Calu3 (cell line): ENCODE results near the gene RBFOX2. TPM values are rescaled to one million over a fixed set of nuclear protein-coding genes. Genes with fewer than 3 reads are reported as not detected.

Experiments
- BruUV-seq: library from RNA; stranded (reverse); fragments of 400-500 nt; replicated peaks from 2 replicates; lab custom pipeline; 2021; lab: Mats Ljungman, UMichigan
- CTCF ChIA-PET: fragments of 300-600 bp; sonication (Branson Sonifier 250); formaldehyde crosslinking; loops from one replicate; lab custom pipeline; 2022; ENCODE audit warnings: antibody characterized with exemption; lab: Charles Lee
- DNase-seq: peaks from one replicate; pipeline ENCODE4 v3.0.0; 2022
- H3K27ac Mint-ChIP-seq: one replicate; pipeline ENCODE4 v1.8.0; 2022; ENCODE audit warnings: mixed read lengths; ENCODE audit not compliant: unreplicated experiment
- H3K27me3 Mint-ChIP-seq: one replicate; pipeline ENCODE4 v1.8.0; 2022; ENCODE audit warnings: mixed read lengths; ENCODE audit not compliant: unreplicated experiment
- H3K36me3 Mint-ChIP-seq: one replicate; pipeline ENCODE4 v1.8.0; 2022; ENCODE audit warnings: mild to moderate bottlenecking, moderate library complexity, mixed read lengths; ENCODE audit not compliant: insufficient read depth, unreplicated experiment
- H3K4me1 Mint-ChIP-seq: one replicate; pipeline ENCODE4 v1.8.0; 2022; ENCODE audit warnings: mild to moderate bottlenecking, low read depth, mixed read lengths; ENCODE audit not compliant: unreplicated experiment
- H3K4me3 Mint-ChIP-seq: one replicate; pipeline ENCODE4 v1.8.0; 2022; ENCODE audit warnings: mild to moderate bottlenecking, low read depth, moderate library complexity, mixed read lengths; ENCODE audit not compliant: unreplicated experiment
- H3K9me3 Mint-ChIP-seq: one replicate; pipeline ENCODE4 v1.8.0; 2022; ENCODE audit warnings: low read depth, mixed read lengths; ENCODE audit not compliant: unreplicated experiment
- CTCF ChIP-seq: fragments of 200-600 bp; IDR thresholded peaks from one replicate; pipeline ENCODE4 v1.8.0; 2022; ENCODE audit warnings: antibody characterized with exemption; ENCODE audit not compliant: unreplicated experiment
- intact Hi-C: fragments of 100-400 bp; cut with micrococcal nuclease; formaldehyde crosslinking; loops from one replicate; pipeline ENCODE4 v1.10.0; 2022; ENCODE audit not compliant: unreplicated experiment
- total RNA-seq: library from RNA; stranded (reverse); gene quantifications from 2 replicates; pipeline ENCODE4 v1.2.3, GENCODE V29; 2022

The RBFOX2 gene
- total RNA-seq, 1 experiment from 2014 or later: 63.1 TPM

GRCh38 chr22:36027935-36028645 is 534 bp downstream of the RBFOX2 start:
- no peak for DNase-seq
- TF ChIP-seq CTCF: no peak
- peak overlapping the region; percentile 74 for H3K27ac Mint-ChIP-seq
- CTCF ChIA-PET: interaction anchor here (0.5 to 2.0 kb wide), 10 partner anchors 20 to 583 kb away, joined by 3 to 31 read pairs (median 6); no protein-coding TSS in a partner anchor
- no peaks in the 10 kb centered on the region for H3K27me3 Mint-ChIP-seq
- H3K9me3 Mint-ChIP-seq: no peaks in the 10 kb centered on the region
- peaks cover 37% of the 10 kb centered on the region for H3K4me1 Mint-ChIP-seq
- intact Hi-C loops: loop anchor here (2.0 kb wide), 1 partner anchor 37 kb away; no protein-coding TSS in a partner anchor
- H3K4me3 Mint-ChIP-seq: peak overlapping the region; percentile 87
- H3K36me3 Mint-ChIP-seq: peaks cover 29% of the 10 kb centered on the region
- BruUV-seq: no TSS peak

- intact Hi-C loops: no loop called here
- TF ChIP-seq CTCF: no peak
- Mint-ChIP-seq H3K36me3 (peaks cover 29% of the 10 kb centered on the region), H3K9me3 (no peaks in the 10 kb centered on the region), H3K4me3 (peak overlapping the region; percentile 87), H3K27me3 (no peaks in the 10 kb centered on the region), H3K27ac (peak overlapping the region; percentile 74), H3K4me1 (peaks cover 37% of the 10 kb centered on the region)
- CTCF ChIA-PET: interaction anchor here (0.6 to 1.9 kb wide), 3 partner anchors 38 to 582 kb away, joined by 3 to 10 read pairs (median 4); no protein-coding TSS in a partner anchor
- BruUV-seq: no TSS peak
- DNase-seq: no peak
Observed at GRCh38 chr22:36027579-36027934, 1.1 kb downstream of the RBFOX2 start.

DNA sequence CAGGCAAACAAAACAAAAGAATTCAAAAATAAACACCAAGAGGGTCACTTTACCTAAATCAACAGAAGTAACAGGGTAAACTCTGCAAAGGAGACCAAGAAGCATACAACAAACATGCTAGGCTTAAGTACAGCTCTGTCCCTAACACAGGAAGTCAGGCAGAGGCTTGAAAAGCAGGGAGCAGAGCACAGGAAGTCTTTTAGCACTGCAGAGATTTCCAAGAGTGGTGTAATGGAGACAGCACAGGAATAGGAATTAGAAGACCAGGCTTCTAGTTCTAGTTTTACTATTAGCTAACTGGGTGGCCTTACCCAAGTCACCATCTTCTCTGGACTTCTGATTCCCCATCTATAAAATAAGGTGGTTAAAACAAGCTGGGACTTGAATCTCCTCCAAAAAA is 1.9 kb downstream of the RBFOX2 start:
- Mint-ChIP-seq H3K9me3 (no peaks in the 10 kb centered on the region), H3K27ac (no peak overlapping the region), H3K4me1 (peaks cover 37% of the 10 kb centered on the region), H3K27me3 (no peaks in the 10 kb centered on the region), H3K4me3 (peak overlapping the region; percentile 87), H3K36me3 (peaks cover 29% of the 10 kb centered on the region)
- DNase-seq: no peak
- intact Hi-C loops: no loop called here
- TF ChIP-seq CTCF: no peak
- BruUV-seq: TSS peak; percentile 29
- CTCF ChIA-PET: interaction anchor here (0.6 to 1.9 kb wide), 4 partner anchors 14 to 425 kb away, joined by 3 to 10 read pairs (median 4); no protein-coding TSS in a partner anchor

DNA sequence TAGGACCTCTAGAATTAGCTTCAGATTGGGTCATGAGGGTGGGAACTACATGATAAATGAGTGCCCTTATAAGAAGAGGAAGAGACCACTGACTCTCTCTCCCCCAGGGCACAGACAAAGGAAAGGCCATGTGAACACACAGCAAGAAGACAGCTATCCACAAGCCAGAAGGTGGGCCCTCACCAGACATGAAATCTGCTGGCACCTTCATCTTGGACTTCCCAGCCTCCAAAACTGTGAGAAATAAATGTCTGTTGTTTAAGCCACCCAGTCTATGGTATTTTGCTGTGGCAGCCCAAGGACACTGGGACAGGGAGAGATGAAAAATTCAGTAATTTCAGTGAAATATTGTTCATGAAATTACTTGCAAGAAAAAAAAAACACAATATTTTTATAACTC is 5.9 kb downstream of the RBFOX2 start:
- no peaks in the 10 kb centered on the region for H3K9me3 Mint-ChIP-seq
- no TSS peak for BruUV-seq
- CTCF ChIA-PET: interaction anchor here (1.1 kb wide), 1 partner anchor 32 kb away, joined by 3 read pairs; no protein-coding TSS in a partner anchor
- peaks cover 53% of the 10 kb centered on the region for H3K4me1 Mint-ChIP-seq
- intact Hi-C loops: no loop called here
- peaks cover 8% of the 10 kb centered on the region for H3K36me3 Mint-ChIP-seq
- no peak for DNase-seq
- H3K27me3 Mint-ChIP-seq: no peaks in the 10 kb centered on the region
- no peak overlapping the region for H3K27ac Mint-ChIP-seq
- no peak overlapping the region for H3K4me3 Mint-ChIP-seq
- TF ChIP-seq CTCF: no peak
